ENCODE measurements around the gene ZNF420.
"Not testable (repeated sequence)": the region's sequence is repeated elsewhere in the genome, so short reads cannot be mapped to it uniquely, and the experiment has no call there.

ZNF420 gene

GRCh38 chr19:37077934-37078716 is at the start of gene ZNF420:
ZNF420 (plus strand) TSS chr19:37078433; CDS start chr19:37089119, 10,686 bp downstream.
- peak; percentile 97 for DNase-seq
- in situ Hi-C loops (cut with MboI; ENCODE audit: low pct_unique_long_range_greater_than_20kb, low sequenced_read_pairs): no loop called here

GRCh38 chr19:37045140-37045539 is 33.1 kb upstream of the ZNF420 start:
- DNase-seq: no peak
- in situ Hi-C loops (cut with MboI; ENCODE audit: low pct_unique_long_range_greater_than_20kb, low sequenced_read_pairs): no loop called here

- in situ Hi-C loops (cut with MboI; ENCODE audit: low pct_unique_long_range_greater_than_20kb, low sequenced_read_pairs): no loop called here
- no peak for DNase-seq
Observed at GRCh38 chr19:37055330-37055729, 22.9 kb upstream of the ZNF420 start.

GRCh38 chr19:37056776-37057175 is 21.5 kb upstream of the ZNF420 start:
- in situ Hi-C loops (cut with MboI; ENCODE audit: low pct_unique_long_range_greater_than_20kb, low sequenced_read_pairs): no loop called here
- DNase-seq: no peak

- no peak for DNase-seq
- in situ Hi-C loops (cut with MboI; ENCODE audit: low pct_unique_long_range_greater_than_20kb, low sequenced_read_pairs): no loop called here
Observed at GRCh38 chr19:37059142-37059541, 19.1 kb upstream of the ZNF420 start.

GRCh38 chr19:37064886-37065285 is 13.3 kb upstream of the ZNF420 start:
- in situ Hi-C loops (cut with MboI; ENCODE audit: low pct_unique_long_range_greater_than_20kb, low sequenced_read_pairs): not testable (repeated sequence)

GRCh38 chr19:37074111-37074510 is 4.1 kb upstream of the ZNF420 start:
- in situ Hi-C loops (cut with MboI; ENCODE audit: low pct_unique_long_range_greater_than_20kb, low sequenced_read_pairs): no loop called here
- no peak for DNase-seq

More at GRCh38 chr19:37064886-37065285, 13.3 kb upstream of the ZNF420 start:
- DNase-seq: not testable (repeated sequence)

- in situ Hi-C loops (cut with MboI; ENCODE audit: low pct_unique_long_range_greater_than_20kb, low sequenced_read_pairs): no loop called here
- no peak for DNase-seq
Observed at GRCh38 chr19:37074819-37075362, 3.3 kb upstream of the ZNF420 start.

- DNase-seq; in situ Hi-C loops (cut with MboI; ENCODE audit: low pct_unique_long_range_greater_than_20kb, low sequenced_read_pairs): not testable (repeated sequence)
Observed at GRCh38 chr19:37076524-37076923, 1.7 kb upstream of the ZNF420 start.

GRCh38 chr19:37077501-37077933 is 716 bp upstream of the ZNF420 start:
- DNase-seq: no peak
- in situ Hi-C loops (cut with MboI; ENCODE audit: low pct_unique_long_range_greater_than_20kb, low sequenced_read_pairs): no loop called here

GRCh38 chr19:37078717-37079032 is 442 bp downstream of the ZNF420 start:
- no peak for DNase-seq
- in situ Hi-C loops (cut with MboI; ENCODE audit: low pct_unique_long_range_greater_than_20kb, low sequenced_read_pairs): no loop called here

GRCh38 chr19:37079238-37079637 is 1.0 kb downstream of the ZNF420 start:
- in situ Hi-C loops (cut with MboI; ENCODE audit: low pct_unique_long_range_greater_than_20kb, low sequenced_read_pairs): no loop called here
- DNase-seq: peak; percentile 30

- DNase-seq: no peak
- in situ Hi-C loops (cut with MboI; ENCODE audit: low pct_unique_long_range_greater_than_20kb, low sequenced_read_pairs): no loop called here
Observed at GRCh38 chr19:37082307-37082706, 4.1 kb downstream of the ZNF420 start.

- no peak for DNase-seq
- in situ Hi-C loops (cut with MboI; ENCODE audit: low pct_unique_long_range_greater_than_20kb, low sequenced_read_pairs): no loop called here
Observed at GRCh38 chr19:37087110-37087509, 8.9 kb downstream of the ZNF420 start.

- in situ Hi-C loops (cut with MboI; ENCODE audit: low pct_unique_long_range_greater_than_20kb, low sequenced_read_pairs): no loop called here
- no peak for DNase-seq
Observed at GRCh38 chr19:37095859-37096258, 17.6 kb downstream of the ZNF420 start.

GRCh38 chr19:37098570-37098969 is 20.3 kb downstream of the ZNF420 start:
- in situ Hi-C loops (cut with MboI; ENCODE audit: low pct_unique_long_range_greater_than_20kb, low sequenced_read_pairs): no loop called here
- DNase-seq: no peak

GRCh38 chr19:37104135-37104534 is 25.9 kb downstream of the ZNF420 start:
- DNase-seq; in situ Hi-C loops (cut with MboI; ENCODE audit: low pct_unique_long_range_greater_than_20kb, low sequenced_read_pairs): not testable (repeated sequence)

- in situ Hi-C loops (cut with MboI; ENCODE audit: low pct_unique_long_range_greater_than_20kb, low sequenced_read_pairs): not testable (repeated sequence)
- DNase-seq: peak; percentile 15
Observed at GRCh38 chr19:37111753-37112152, 33.5 kb downstream of the ZNF420 start.

GRCh38 chr19:37114001-37114400 is 35.8 kb downstream of the ZNF420 start:
- DNase-seq: peak; percentile 12
- in situ Hi-C loops (cut with MboI; ENCODE audit: low pct_unique_long_range_greater_than_20kb, low sequenced_read_pairs): no loop called here

- DNase-seq; in situ Hi-C loops (cut with MboI; ENCODE audit: low pct_unique_long_range_greater_than_20kb, low sequenced_read_pairs): not testable (repeated sequence)
Observed at GRCh38 chr19:37122093-37122492, 43.9 kb downstream of the ZNF420 start.
